Natural killer cell treated with Interleukin-12 subunit alpha and Interleukin-12 subunit beta and Interleukin-15 and Interleukin-18, amount 100 ng/mL, for 72 hours (primary cell): Measurements from ENCODE around the gene IFNL1. TPM values are rescaled to one million over a fixed set of nuclear protein-coding genes. Genes with fewer than 3 reads are reported as not detected.
A peak's percentile ranks its signal among the peaks of the same experiment; 100 is the strongest.

Experiments
- ATAC-seq, 2 donors: fragments of 150-1000 bp; cut with Tn5 transposase in 1 of 2; sonication (Bioruptor Pico), chemical (Tn5 transposase) in 1 of 2; 2 replicates each; pipeline ENCODE4 v1.10.0; 2021
- DNase-seq: peaks from one replicate; pipeline ENCODE4 v3.0.0; 2022; ENCODE audit warnings: low spot score
- H3K27ac Mint-ChIP-seq, 2 donors: 1 replicate in 1 of 2; 2 replicates in 1 of 2; pipeline ENCODE4 v1.8.0; 2022; ENCODE audit warnings: mixed read lengths in 2 of 2, mild to moderate bottlenecking in 1 of 2, moderate library complexity in 1 of 2
- H3K27me3 Mint-ChIP-seq, 2 donors: 1 replicate in 1 of 2; 2 replicates in 1 of 2; pipeline ENCODE4 v1.8.0; 2022; ENCODE audit warnings: mixed read lengths in 2 of 2
- H3K36me3 Mint-ChIP-seq: one replicate; pipeline ENCODE4 v1.8.0; 2022; ENCODE audit warnings: mixed read lengths
- H3K4me1 Mint-ChIP-seq, 2 donors: 1 replicate in 1 of 2; 2 replicates in 1 of 2; pipeline ENCODE4 v1.8.0; 2022; ENCODE audit warnings: low read depth in 2 of 2, mixed read lengths in 2 of 2, mild to moderate bottlenecking in 1 of 2
- H3K4me3 Mint-ChIP-seq: one replicate; pipeline ENCODE4 v1.8.0; 2022; ENCODE audit warnings: mixed read lengths
- H3K9me3 Mint-ChIP-seq: 2 replicates; pipeline ENCODE4 v1.8.0; 2022; ENCODE audit warnings: mixed read lengths
- total RNA-seq, 2 donors: library from RNA; stranded (reverse); gene quantifications; one replicate each; pipeline ENCODE4 v1.2.3, GENCODE V29; 2022

Gene IFNL1
- under 1 TPM in 1 of 2 donors, not detected in 1; 0.36 TPM for total RNA-seq

DNA sequence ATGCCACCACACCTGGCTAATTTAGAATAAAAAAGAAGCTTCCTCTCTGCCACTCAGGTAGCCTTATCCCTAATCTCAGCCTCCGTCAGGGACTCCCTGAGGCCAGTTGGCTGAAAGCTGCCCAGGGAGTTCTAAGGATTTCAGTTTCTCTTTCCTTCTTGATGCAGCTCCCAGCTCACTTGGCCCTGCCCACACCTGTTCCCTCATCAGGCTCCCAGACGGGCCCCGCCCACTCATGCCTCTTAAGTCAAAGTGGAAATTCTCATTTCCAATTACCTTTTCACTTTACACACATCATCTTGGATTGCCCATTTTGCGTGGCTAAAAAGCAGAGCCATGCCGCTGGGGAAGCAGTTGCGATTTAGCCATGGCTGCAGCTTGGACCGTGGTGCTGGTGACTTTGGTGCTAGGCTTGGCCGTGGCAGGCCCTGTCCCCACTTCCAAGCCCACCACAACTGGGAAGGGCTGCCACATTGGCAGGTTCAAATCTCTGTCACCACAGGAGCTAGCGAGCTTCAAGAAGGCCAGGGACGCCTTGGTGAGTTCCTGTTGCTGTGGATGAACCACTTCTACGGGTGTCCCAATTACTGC, at the start of gene IFNL1:
IFNL1 (plus strand) TSS at position 353 of the 591 bp plus-strand sequence; CDS start at position 368, 15 bp downstream.
- ATAC-seq (no peak), DNase-seq (no peak)
- H3K4me1 Mint-ChIP-seq: peaks cover 44 to 46% of the 10 kb centered on the region in 2 donors
- peak within 1 kb of the TSS in 1 of 2 donors; percentile 6 for H3K27ac Mint-ChIP-seq
- no peaks in the 10 kb centered on the region for H3K36me3 Mint-ChIP-seq
- H3K27me3 Mint-ChIP-seq: no peaks in the 10 kb centered on the region
- H3K9me3 Mint-ChIP-seq: no peaks in the 10 kb centered on the region
- H3K4me3 Mint-ChIP-seq: peak within 1 kb of the TSS; percentile 47

DNA sequence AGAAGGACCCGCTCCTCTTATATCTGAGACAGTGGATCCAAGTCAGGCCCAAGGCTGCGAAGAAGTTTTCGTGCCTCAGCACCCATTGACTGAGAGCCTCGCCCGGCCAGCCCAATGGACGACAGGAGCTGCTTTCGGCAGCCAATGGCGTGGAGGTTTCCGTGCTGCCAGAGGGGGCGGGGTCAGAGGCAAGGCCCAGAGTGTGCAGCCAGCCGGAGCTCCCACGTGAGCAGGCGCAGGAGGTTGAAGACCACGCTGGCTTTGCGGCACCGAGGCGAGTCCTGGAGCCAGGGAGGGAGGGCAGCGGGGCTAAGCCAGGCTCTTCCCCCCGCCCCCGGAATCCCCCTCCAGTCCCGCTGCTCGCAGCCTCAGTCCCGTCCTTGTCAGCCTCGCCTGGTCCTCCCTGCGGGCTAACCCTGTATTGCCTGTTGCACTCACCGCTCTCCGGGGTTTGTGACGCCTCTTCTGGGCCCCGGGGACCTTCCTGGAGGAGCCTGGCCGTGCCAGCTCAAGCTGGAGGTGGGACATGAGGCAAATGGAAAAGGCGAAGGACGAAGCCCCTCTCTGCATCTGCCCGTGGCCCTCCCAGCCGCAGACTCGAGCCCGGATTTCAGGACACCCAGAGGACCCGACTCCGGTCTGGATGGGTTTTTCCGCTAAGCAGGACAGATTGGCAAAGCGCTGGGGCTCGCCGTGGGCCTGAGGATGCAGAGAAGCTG, 49.1 kb upstream of the IFNL1 start:
- Mint-ChIP-seq H3K36me3 (no peaks in the 10 kb centered on the region), H3K27ac (no peak overlapping the region), H3K4me1 (peaks cover 0 to 2% of the 10 kb centered on the region in 2 donors), H3K27me3 (peaks cover 3 to 8% of the 10 kb centered on the region in 2 donors), H3K9me3 (no peaks in the 10 kb centered on the region), H3K4me3 (peak overlapping the region; percentile 27)
- DNase-seq (no peak), ATAC-seq (peak; percentile 53 to 54)

- no peaks in the 10 kb centered on the region for H3K36me3 Mint-ChIP-seq
- peaks cover 0 to 2% of the 10 kb centered on the region in 2 donors for H3K4me1 Mint-ChIP-seq
- H3K9me3 Mint-ChIP-seq: no peaks in the 10 kb centered on the region
- no peak for DNase-seq
- H3K27ac Mint-ChIP-seq: no peak overlapping the region
- H3K4me3 Mint-ChIP-seq: no peak overlapping the region
- peaks cover 3 to 8% of the 10 kb centered on the region in 2 donors for H3K27me3 Mint-ChIP-seq
- peak; percentile 57 to 71 for ATAC-seq
Observed at GRCh38 chr19:39247701-39248664, 48.2 kb upstream of the IFNL1 start.

- no peaks in the 10 kb centered on the region for H3K9me3 Mint-ChIP-seq
- no peak within 1 kb of the TSS for H3K27ac Mint-ChIP-seq
- H3K27me3 Mint-ChIP-seq: peaks cover 3 to 8% of the 10 kb centered on the region in 2 donors
- H3K36me3 Mint-ChIP-seq: no peaks in the 10 kb centered on the region
- peaks cover 0 to 2% of the 10 kb centered on the region in 2 donors for H3K4me1 Mint-ChIP-seq
- peak within 1 kb of the TSS; percentile 36 for H3K4me3 Mint-ChIP-seq
- ATAC-seq: no peak
- DNase-seq: no peak
Observed at GRCh38 chr19:39248806-39249205, 47.4 kb upstream of the IFNL1 start, which contains the start of gene IFNL4. Gene IFNL4, minus strand, starts transcription at chr19:39248856.

- Mint-ChIP-seq H3K36me3 (no peaks in the 10 kb centered on the region), H3K27me3 (peaks cover 3 to 8% of the 10 kb centered on the region in 2 donors)
Observed at GRCh38 chr19:39251081-39251480, 45.1 kb upstream of the IFNL1 start.

DNA sequence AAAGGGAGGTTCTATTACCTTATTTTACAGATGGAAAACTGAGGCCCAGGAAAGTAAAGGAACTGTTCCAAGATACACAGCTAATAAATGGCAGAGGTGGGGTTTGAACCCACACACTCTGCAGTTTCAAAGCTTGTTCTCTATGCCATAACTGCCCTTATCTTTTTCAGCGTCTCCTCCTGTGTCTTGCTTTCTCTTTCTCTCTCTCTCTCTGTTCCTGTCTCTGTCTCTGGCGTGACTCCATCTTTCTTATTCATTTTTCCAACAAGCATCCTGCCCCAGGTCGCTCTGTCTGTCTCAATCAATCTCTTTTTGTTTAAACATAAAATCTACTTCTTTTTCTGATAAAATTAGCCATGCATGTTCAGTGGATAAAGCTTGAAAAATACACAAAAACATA, 44.4 kb upstream of the IFNL1 start:
- H3K27me3 Mint-ChIP-seq: peaks cover 3 to 8% of the 10 kb centered on the region in 2 donors
- H3K4me3 Mint-ChIP-seq: no peak overlapping the region
- H3K36me3 Mint-ChIP-seq: no peaks in the 10 kb centered on the region
- peaks cover 0 to 2% of the 10 kb centered on the region in 2 donors for H3K4me1 Mint-ChIP-seq
- no peak for DNase-seq
- no peak for ATAC-seq
- no peak overlapping the region for H3K27ac Mint-ChIP-seq
- no peaks in the 10 kb centered on the region for H3K9me3 Mint-ChIP-seq

More at GRCh38 chr19:39251081-39251480, 45.1 kb upstream of the IFNL1 start:
- ATAC-seq (no peak), DNase-seq (no peak)
- H3K4me3 Mint-ChIP-seq: no peak overlapping the region
- peaks cover 0 to 2% of the 10 kb centered on the region in 2 donors for H3K4me1 Mint-ChIP-seq
- H3K9me3 Mint-ChIP-seq: no peaks in the 10 kb centered on the region
- H3K27ac Mint-ChIP-seq: no peak overlapping the region

DNA sequence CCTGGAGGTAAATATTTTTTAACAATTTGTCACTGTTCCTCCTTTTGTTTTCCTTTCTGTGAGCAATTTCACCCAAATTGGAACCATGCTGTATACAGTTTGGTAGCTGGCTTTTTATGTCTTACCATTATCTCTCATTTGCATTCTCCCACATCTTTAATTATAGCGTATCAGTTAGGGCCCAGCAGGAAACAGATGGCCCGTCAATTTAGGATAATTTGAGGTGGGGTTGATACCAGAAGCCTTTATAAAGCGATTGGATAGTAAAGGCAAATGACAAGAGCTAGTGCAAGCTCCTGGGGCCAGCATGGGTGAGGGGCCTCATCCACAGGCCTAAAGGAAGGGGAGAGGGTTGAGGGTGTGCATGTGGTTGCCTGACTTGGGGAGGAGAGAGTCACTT, 43.7 kb upstream of the IFNL1 start:
- no peak overlapping the region for H3K4me3 Mint-ChIP-seq
- H3K9me3 Mint-ChIP-seq: no peaks in the 10 kb centered on the region
- H3K27me3 Mint-ChIP-seq: peaks cover 3 to 8% of the 10 kb centered on the region in 2 donors

GRCh38 chr19:39253374-39254149, 42.6 kb upstream of the IFNL1 start:
- Mint-ChIP-seq H3K4me1 (no peaks in the 10 kb centered on the region), H3K9me3 (no peaks in the 10 kb centered on the region), H3K27me3 (peaks cover 3 to 8% of the 10 kb centered on the region in 2 donors), H3K36me3 (no peaks in the 10 kb centered on the region), H3K4me3 (no peak overlapping the region), H3K27ac (no peak overlapping the region)
- ATAC-seq: no peak
- no peak for DNase-seq

More for the DNA sequence above, 43.7 kb upstream of the IFNL1 start:
- ATAC-seq (no peak), DNase-seq (no peak)
- Mint-ChIP-seq H3K27ac (no peak overlapping the region), H3K36me3 (no peaks in the 10 kb centered on the region), H3K4me1 (no peaks in the 10 kb centered on the region)

DNA sequence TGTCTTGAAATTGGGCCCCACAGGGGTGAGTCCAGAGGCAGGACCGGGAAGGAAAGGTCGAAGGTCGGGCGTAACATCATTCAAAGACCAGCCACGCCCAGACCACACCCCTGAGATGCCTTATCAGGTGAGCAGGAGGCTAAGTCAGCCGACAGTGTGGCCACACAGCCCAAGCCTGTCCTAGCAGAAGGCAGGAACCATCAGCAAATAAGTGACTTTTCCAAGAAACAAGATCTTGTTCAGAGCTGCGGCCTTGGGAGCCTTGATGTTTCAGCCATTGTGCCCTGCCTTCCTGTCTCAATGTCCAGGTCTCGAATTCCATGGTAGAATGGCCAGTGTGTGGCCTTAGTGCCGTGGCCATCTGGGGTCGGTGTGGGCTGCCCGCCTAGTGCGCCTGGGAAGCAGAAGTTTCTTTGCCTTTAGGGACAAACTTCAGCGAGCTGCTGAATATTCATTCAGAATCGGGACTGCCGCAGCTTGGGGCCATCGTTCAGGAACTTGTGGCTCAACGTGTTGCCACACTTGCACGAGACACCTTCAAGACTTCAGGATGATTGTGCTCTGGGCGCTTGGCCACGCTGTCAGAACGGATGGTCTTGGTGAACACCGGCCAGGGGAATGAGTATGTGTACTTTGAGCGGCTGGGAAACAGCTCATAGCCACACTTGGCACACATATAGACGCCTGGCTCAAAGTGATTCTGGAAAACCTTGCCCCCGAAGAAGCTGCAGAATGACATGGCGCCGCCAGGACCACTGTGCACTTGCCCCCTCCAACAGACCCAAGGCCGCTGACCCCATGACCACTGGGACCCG, 41.5 kb upstream of the IFNL1 start:
- Mint-ChIP-seq H3K36me3 (no peaks in the 10 kb centered on the region), H3K4me1 (no peaks in the 10 kb centered on the region), H3K27ac (no peak overlapping the region), H3K9me3 (no peaks in the 10 kb centered on the region), H3K27me3 (no peaks in the 10 kb centered on the region), H3K4me3 (no peak overlapping the region)
- ATAC-seq (peak in 1 of 2 donors; percentile 13), DNase-seq (no peak)

DNA sequence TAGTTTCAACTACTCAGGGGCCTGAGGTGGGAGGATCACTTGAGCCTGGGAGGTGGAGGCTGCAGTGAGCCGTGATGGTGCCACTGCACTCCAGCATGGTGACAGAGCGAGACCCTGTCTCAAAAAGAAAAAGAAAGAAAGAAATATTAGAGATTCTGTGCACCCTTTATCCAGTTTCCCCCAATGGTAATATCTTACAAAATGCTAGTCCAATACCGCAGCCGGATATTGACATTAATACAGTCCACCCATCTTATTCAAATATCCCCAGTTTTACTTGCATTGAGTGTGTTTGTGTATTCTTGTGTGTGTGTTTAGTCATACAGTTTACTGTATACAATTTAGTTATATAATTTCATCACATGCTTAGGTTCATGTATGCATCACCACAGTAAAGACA, 39.0 kb upstream of the IFNL1 start:
- Mint-ChIP-seq H3K36me3 (no peaks in the 10 kb centered on the region), H3K4me3 (no peak overlapping the region), H3K9me3 (no peaks in the 10 kb centered on the region), H3K27me3 (peaks cover 3% of the 10 kb centered on the region in 2 donors), H3K4me1 (no peaks in the 10 kb centered on the region), H3K27ac (no peak overlapping the region)
- no peak for DNase-seq
- ATAC-seq: no peak

GRCh38 chr19:39261704-39262103, 34.5 kb upstream of the IFNL1 start:
- H3K4me1 Mint-ChIP-seq: peaks cover 8% of the 10 kb centered on the region in 2 donors

GRCh38 chr19:39262496-39262895, 33.7 kb upstream of the IFNL1 start:
- Mint-ChIP-seq H3K9me3 (no peaks in the 10 kb centered on the region), H3K4me1 (peaks cover 8% of the 10 kb centered on the region in 2 donors), H3K27me3 (peaks cover 17 to 19% of the 10 kb centered on the region in 2 donors), H3K36me3 (peaks cover 5% of the 10 kb centered on the region), H3K4me3 (no peak overlapping the region), H3K27ac (no peak overlapping the region)
- ATAC-seq (no peak), DNase-seq (no peak)

More at GRCh38 chr19:39261704-39262103, 34.5 kb upstream of the IFNL1 start:
- ATAC-seq (no peak), DNase-seq (no peak)
- Mint-ChIP-seq H3K4me3 (no peak overlapping the region), H3K36me3 (peaks cover 5% of the 10 kb centered on the region), H3K27ac (no peak overlapping the region), H3K9me3 (no peaks in the 10 kb centered on the region), H3K27me3 (peaks cover 17 to 19% of the 10 kb centered on the region in 2 donors)
